Ovary (tissue), 9 donors: ENCODE data around the gene ZMYND8. TPM values are rescaled to one million over a fixed set of nuclear protein-coding genes. Genes with fewer than 3 reads are reported as not detected.
"Not testable (repeated sequence)": the region's sequence is repeated elsewhere in the genome, so short reads cannot be mapped to it uniquely, and the experiment has no call there.

Experiments
- DNase-seq, 5 donors: peaks; one replicate each; pipeline ENCODE4 v3.0.0-alpha.2; 2019 to 2020
- H3K27ac ChIP-seq, 2 donors: fragments of 200-600 bp; one replicate each; pipeline versions ENCODE4 v1.5.1 to v1.8.0; 2019 to 2022
- H3K27me3 ChIP-seq: fragments of 200-600 bp; one replicate; pipeline ENCODE4 v1.8.0; 2022
- H3K36me3 ChIP-seq: fragments of 200-600 bp; sonication (generic); one replicate; pipeline ENCODE4 v1.5.1; 2019
- H3K4me1 ChIP-seq: one replicate; pipeline ENCODE4 v1.8.1; 2013; ENCODE audit warnings: mild to moderate bottlenecking, moderate library complexity; ENCODE audit not compliant: insufficient read depth
- H3K4me3 ChIP-seq: fragments of 200-600 bp; sonication (generic); one replicate; pipeline ENCODE4 v1.5.1; 2017
- H3K9me3 ChIP-seq, 2 donors: fragments of 200-600 bp in 1 of 2; sonication (generic) in 1 of 2; one replicate each; pipeline versions ENCODE4 v1.5.1 to v1.8.1; 2013 to 2019; ENCODE audit warnings: mild to moderate bottlenecking in 1 of 2, moderate library complexity in 1 of 2
- CTCF ChIP-seq, 3 donors: fragments of 450-650 bp in 2 of 3; fragments of 200-600 bp in 1 of 3; IDR thresholded peaks; one replicate each; pipeline versions ENCODE4 v1.5.1 to v1.8.0; 2016 to 2022; ENCODE audit warnings: antibody characterized with exemption in 3 of 3, mild to moderate bottlenecking in 1 of 3
- EP300 ChIP-seq: sonication (generic); formaldehyde crosslinking; IDR thresholded peaks from one replicate; pipeline ENCODE4 v1.6.1; 2017; ENCODE audit warnings: antibody characterized with exemption
- POLR2A ChIP-seq: fragments of 450-650 bp; IDR thresholded peaks from one replicate; pipeline ENCODE4 v1.6.1; 2017; ENCODE audit warnings: antibody characterized with exemption, mild to moderate bottlenecking, moderate library complexity
- WGBS, 3 donors: extraction: QIAGEN DNeasy Blood & Tissue Kit in 1 of 3; methylation state at CpG; one replicate each; pipeline versions ENCODE4 v1.1.5 to v1.1.7; 2013 to 2017; 5-methylcytosine and 5-hydroxymethylcytosine counted together
- intact Hi-C, 4 donors: fragments of 100-400 bp; cut with DNase I; formaldehyde crosslinking; loops; one replicate each; pipeline versions ENCODE4 v1.11.0 to v1.15.1; 2022 to 2023
- polyA plus RNA-seq, 2 donors: library from polyadenylated mRNA; stranded (reverse); fragments of 200-250 nt in 1 of 2; fragments of 350-450 nt in 1 of 2; fragmentation: Illumina TruSeq in 1 of 2; extraction: RNeasy Lipid Tissue Mini Kit (QIAGEN cat#74804) in 1 of 2; gene quantifications; one replicate each; pipeline ENCODE4 v1.2.3, GENCODE V29; 2013 to 2014
- total RNA-seq, 7 donors: library from RNA; depleted of rRNA in 2 of 7; stranded (reverse); fragments of >200 nt in 2 of 7; fragmentation: NEBNext Ultra II Directional in 3 of 7; extraction: Animal tissue kit (Norgen Biotek cat#: 25700) in 3 of 7; gene quantifications; one replicate each; pipeline versions ENCODE4 v1.1.0 to v1.2.4, GENCODE V29; 2016 to 2023
- donor health status: DM: no; HTN: no; CAD: no; lungs with moderate emphysema.
- donor health status: DM: no; HTN: no; CAD: no.
- donor health status: Bipolar disorder and iron deficiency.
- donor health status: DM: yes; HTN: yes; CAD: no.
- donor health status: DM: no; HTN: no; CAD: no.
- donor health status: DM: yes; HTN: yes; CAD: no.

Gene ZMYND8
- total and polyA plus RNA-seq, 9 donors: 8.3 to 40.7 (median 30.5) TPM

DNA sequence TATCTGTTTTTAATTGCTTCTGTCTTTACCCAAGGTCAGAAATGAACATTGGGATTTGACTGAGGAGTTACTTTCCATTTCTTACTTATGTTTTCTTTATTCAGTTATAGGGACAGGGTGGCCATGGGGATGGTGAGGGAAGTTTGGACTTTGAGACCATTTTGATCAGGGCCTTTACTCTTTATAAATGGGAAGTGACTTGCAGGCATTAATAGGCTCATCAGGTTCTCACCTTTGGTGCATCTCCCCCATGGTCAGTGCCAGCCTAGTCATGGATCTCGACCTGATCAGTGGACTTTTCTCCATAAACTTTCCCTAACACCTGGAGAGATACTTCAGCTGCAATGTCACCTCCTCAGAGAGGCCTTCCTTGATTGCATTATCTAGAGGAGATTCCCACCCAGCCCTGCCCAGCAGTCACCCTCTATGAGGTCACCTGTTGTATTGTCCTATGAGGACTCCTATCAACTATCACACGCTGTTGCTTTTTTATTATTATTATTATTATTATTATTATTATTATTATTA is 16.8 kb upstream of the ZMYND8 start:
- no peaks in the 10 kb centered on the region for H3K4me1 ChIP-seq
- no peak overlapping the region for H3K4me3 ChIP-seq
- WGBS, 3 donors: 85 to 95% (median 87%) methylated on average over 2 of the region's 2 CpGs
- H3K9me3 ChIP-seq: no peaks in the 10 kb centered on the region
- no peaks in the 10 kb centered on the region for H3K36me3 ChIP-seq
- H3K27ac ChIP-seq: no peak overlapping the region
- TF ChIP-seq CTCF (IDR thresholded peaks at IDR 0.05) (no peak), EP300 (no peak), POLR2A (no peak)
- intact Hi-C loops: no loop called here
- no peak for DNase-seq
- H3K27me3 ChIP-seq: no peaks in the 10 kb centered on the region

DNA sequence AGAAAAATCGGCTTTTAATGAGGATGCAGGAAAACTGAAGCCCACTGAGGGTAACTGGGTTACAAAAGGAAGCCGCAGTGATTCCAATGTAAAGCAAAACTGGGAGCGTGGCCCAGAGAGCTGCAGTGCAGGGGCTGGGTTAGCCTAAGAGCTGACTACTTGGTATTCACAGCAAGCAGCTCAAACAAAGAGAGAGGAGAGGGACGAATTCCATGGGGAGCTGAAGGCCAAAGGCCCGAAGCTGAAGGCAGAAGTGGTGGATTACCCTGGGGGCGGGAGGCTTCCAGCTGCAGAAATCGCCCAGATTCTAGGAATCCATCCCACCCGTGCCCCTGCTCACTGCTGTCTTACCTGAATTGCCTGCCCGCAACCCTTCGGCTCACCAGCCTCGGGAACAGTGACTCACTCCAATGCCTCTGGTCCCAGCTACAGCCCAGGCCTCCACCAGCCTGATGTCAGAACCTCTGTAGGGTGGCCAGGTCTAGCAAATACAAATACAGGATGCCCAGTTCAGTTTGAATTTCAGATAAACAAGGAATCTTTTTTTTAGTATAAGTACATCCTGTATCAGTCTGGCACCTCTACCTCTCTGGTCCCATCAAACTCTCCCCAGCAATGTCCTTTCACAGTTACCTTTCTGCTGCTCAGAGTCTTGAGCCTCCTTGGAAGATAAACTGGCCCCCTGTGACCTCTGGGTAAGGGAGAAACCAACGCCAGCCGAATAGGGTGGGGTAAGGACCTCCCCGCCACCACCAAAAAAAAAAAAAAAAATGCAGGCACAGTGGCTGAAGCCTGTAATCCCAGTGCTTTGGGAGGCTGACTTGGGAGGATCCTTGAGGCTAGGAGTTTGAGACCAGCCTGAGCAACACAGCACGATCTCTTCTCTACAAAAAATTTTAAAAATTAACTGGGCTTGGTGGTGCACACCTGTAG is 14.6 kb upstream of the ZMYND8 start:
- TF ChIP-seq EP300 (no peak), CTCF (IDR thresholded peaks at IDR 0.05) (no peak)
- no peak overlapping the region for H3K4me3 ChIP-seq
- intact Hi-C loops: no loop called here
- H3K27ac ChIP-seq: no peak overlapping the region
- no peaks in the 10 kb centered on the region for H3K9me3 ChIP-seq
- H3K36me3 ChIP-seq: no peaks in the 10 kb centered on the region
- DNase-seq: no peak
- no peaks in the 10 kb centered on the region for H3K27me3 ChIP-seq
- H3K4me1 ChIP-seq: no peaks in the 10 kb centered on the region
- 90 to 94% (median 92%) methylated on average over 15 of the region's 15 CpGs for WGBS, 3 donors

- TF ChIP-seq EP300 (no peak), POLR2A (no peak), CTCF (IDR thresholded peaks at IDR 0.05) (no peak)
- H3K27ac ChIP-seq: no peak overlapping the region
- no peaks in the 10 kb centered on the region for H3K27me3 ChIP-seq
- no peaks in the 10 kb centered on the region for H3K4me1 ChIP-seq
- H3K9me3 ChIP-seq: no peaks in the 10 kb centered on the region
- DNase-seq: no peak
- WGBS, 3 donors: 97 to 98% (median 97%) methylated on average over 10 of the region's 10 CpGs
- intact Hi-C loops: no loop called here
- no peaks in the 10 kb centered on the region for H3K36me3 ChIP-seq
- H3K4me3 ChIP-seq: no peak overlapping the region
Measured at GRCh38 chr20:47370214-47370613, 13.7 kb upstream of the ZMYND8 start.

DNA sequence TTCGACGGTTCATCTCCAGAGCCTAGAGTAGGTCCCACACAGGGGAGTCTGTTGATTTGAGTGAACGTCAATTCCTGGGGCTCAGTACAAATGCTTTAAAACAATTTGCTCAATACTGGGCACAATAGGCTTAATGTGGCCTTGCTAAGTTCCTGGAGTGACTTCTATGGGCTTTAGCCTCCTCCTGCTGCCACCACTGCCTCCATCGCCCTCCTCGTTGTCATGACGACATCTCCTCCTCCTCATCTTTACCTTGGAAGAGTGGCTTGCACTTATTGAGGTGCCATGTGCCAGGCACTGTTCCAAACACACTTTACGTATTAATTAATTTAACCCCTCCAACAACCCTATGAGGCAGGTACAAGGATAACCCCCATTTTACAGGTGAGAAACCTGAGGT is 11.8 kb upstream of the ZMYND8 start:
- Histone ChIP-seq H3K27ac (no peak overlapping the region), H3K4me1 (no peaks in the 10 kb centered on the region), H3K4me3 (no peak overlapping the region), H3K36me3 (no peaks in the 10 kb centered on the region), H3K27me3 (no peaks in the 10 kb centered on the region), H3K9me3 (no peaks in the 10 kb centered on the region)
- TF ChIP-seq EP300: no peak
- no peak for TF ChIP-seq CTCF (IDR thresholded peaks at IDR 0.05)
- TF ChIP-seq POLR2A: no peak
- intact Hi-C loops: no loop called here
- DNase-seq: no peak
- 85 to 95% (median 89%) methylated on average over 7 of the region's 7 CpGs for WGBS, 3 donors

DNA sequence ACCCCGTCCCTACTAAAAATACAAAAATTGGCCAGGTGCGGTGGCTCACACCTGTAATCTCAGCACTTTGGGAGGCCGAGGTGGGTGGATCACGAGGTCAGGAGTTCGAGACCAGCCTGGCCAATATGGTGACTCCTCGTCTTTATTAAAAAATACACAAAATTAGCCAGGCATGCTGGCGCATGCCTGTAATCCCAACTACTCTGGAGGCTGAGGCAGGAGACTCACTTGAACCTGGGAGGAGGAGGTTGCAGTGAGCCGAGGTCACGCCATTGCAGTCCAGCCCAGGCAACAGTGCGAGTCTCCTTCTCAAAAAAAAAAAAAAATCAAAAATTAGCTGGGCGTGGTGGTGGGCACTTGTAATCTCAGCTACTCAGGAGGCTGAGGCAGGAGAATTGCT is 9.8 kb upstream of the ZMYND8 start:
- WGBS, 3 donors: 92 to 97% (median 95%) methylated on average over 11 of the region's 11 CpGs
- intact Hi-C loops, DNase-seq, H3K36me3 ChIP-seq, H3K4me3 ChIP-seq, H3K4me1 ChIP-seq, H3K27ac ChIP-seq, H3K9me3 ChIP-seq, H3K27me3 ChIP-seq: not testable (repeated sequence)
